ENCODE results near the gene ZNF575.

ZNF575 gene

GRCh38 chr19:43554317-43554895, 21.4 kb downstream of the ZNF575 start:
- DNase-seq (ENCODE audit: extremely low read depth, insufficient read length) = no peak
- Histone ChIP-seq H3K36me3 (ENCODE audit: control insufficient read depth, insufficient read depth, low read length) (peaks cover 31% of the 10 kb centered on the region), H3K27me3 (replicated peaks; ENCODE audit: control insufficient read depth, insufficient read depth, low read length) (no peaks in the 10 kb centered on the region), H3K4me3 (replicated peaks; ENCODE audit: low read depth, low read length) (no peak overlapping the region)
- TF ChIP-seq CTCF (IDR thresholded peaks at IDR 0.05; ENCODE audit: insufficient read depth, low read length, poor library complexity, severe bottlenecking) = no peak

GRCh38 chr19:43555185-43555770, 22.3 kb downstream of the ZNF575 start:
- Histone ChIP-seq H3K36me3 (ENCODE audit: control insufficient read depth, insufficient read depth, low read length) (peaks cover 29% of the 10 kb centered on the region), H3K27me3 (replicated peaks; ENCODE audit: control insufficient read depth, insufficient read depth, low read length) (no peaks in the 10 kb centered on the region), H3K4me3 (replicated peaks; ENCODE audit: low read depth, low read length) (no peak overlapping the region)
- no peak for DNase-seq (ENCODE audit: extremely low read depth, insufficient read length)
- peak; percentile 95 for TF ChIP-seq CTCF (IDR thresholded peaks at IDR 0.05; ENCODE audit: insufficient read depth, low read length, poor library complexity, severe bottlenecking)

GRCh38 chr19:43560687-43561086, 27.7 kb downstream of the ZNF575 start:
- no peak for TF ChIP-seq CTCF (IDR thresholded peaks at IDR 0.05; ENCODE audit: insufficient read depth, low read length, poor library complexity, severe bottlenecking)
- no peaks in the 10 kb centered on the region for H3K27me3 ChIP-seq (replicated peaks; ENCODE audit: control insufficient read depth, insufficient read depth, low read length)
- peaks cover 8% of the 10 kb centered on the region for H3K36me3 ChIP-seq (ENCODE audit: control insufficient read depth, insufficient read depth, low read length)
- DNase-seq (ENCODE audit: extremely low read depth, insufficient read length) = no peak
- H3K4me3 ChIP-seq (replicated peaks; ENCODE audit: low read depth, low read length) = no peak overlapping the region

GRCh38 chr19:43561139-43561970, 28.4 kb downstream of the ZNF575 start:
- no peak for TF ChIP-seq CTCF (IDR thresholded peaks at IDR 0.05; ENCODE audit: insufficient read depth, low read length, poor library complexity, severe bottlenecking)
- H3K36me3 ChIP-seq (ENCODE audit: control insufficient read depth, insufficient read depth, low read length) = peaks cover 8% of the 10 kb centered on the region
- DNase-seq (ENCODE audit: extremely low read depth, insufficient read length) = no peak
- H3K27me3 ChIP-seq (replicated peaks; ENCODE audit: control insufficient read depth, insufficient read depth, low read length) = no peaks in the 10 kb centered on the region
- no peak overlapping the region for H3K4me3 ChIP-seq (replicated peaks; ENCODE audit: low read depth, low read length)

GRCh38 chr19:43562226-43562697, 29.3 kb downstream of the ZNF575 start:
- DNase-seq (ENCODE audit: extremely low read depth, insufficient read length) = no peak
- H3K27me3 ChIP-seq (replicated peaks; ENCODE audit: control insufficient read depth, insufficient read depth, low read length) = no peaks in the 10 kb centered on the region
- H3K4me3 ChIP-seq (replicated peaks; ENCODE audit: low read depth, low read length) = no peak overlapping the region
- TF ChIP-seq CTCF (IDR thresholded peaks at IDR 0.05; ENCODE audit: insufficient read depth, low read length, poor library complexity, severe bottlenecking) = no peak
- H3K36me3 ChIP-seq (ENCODE audit: control insufficient read depth, insufficient read depth, low read length) = peaks cover 8% of the 10 kb centered on the region
